Measurements from ENCODE around the gene TMEM131. TPM values are rescaled to one million over a fixed set of nuclear protein-coding genes. Genes with fewer than 3 reads are reported as not detected.

Gene TMEM131
- total RNA-seq, 4 donors from 2014 or later = 10.3 to 39.2 (median 20.0) TPM

GRCh38 chr2:97708048-97708380 lies 287.7 kb downstream of the TMEM131 start:
- intact Hi-C loops (cut with DNase I; ENCODE audit: low total_unique reads) = no loop called here
- Histone ChIP-seq H3K36me3 (no peaks in the 10 kb centered on the region), H3K4me1 (no peaks in the 10 kb centered on the region), H3K4me3 (no peak overlapping the region), H3K27ac (no peak overlapping the region), H3K27me3 (no peaks in the 10 kb centered on the region), H3K9me3 (no peaks in the 10 kb centered on the region)
- TF ChIP-seq CTCF (IDR thresholded peaks at IDR 0.05 in 4 of 5, conservative IDR thresholded peaks at IDR 0.05 in 1 of 5) (no peak), POLR2A (IDR thresholded peaks at IDR 0.05) (no peak)
- no peak for DNase-seq
- in situ Hi-C loops (cut with MboI; ENCODE audit: low sequenced_read_pairs in 4 of 4) = no loop called here
- no peak for ATAC-seq

- TF ChIP-seq POLR2A (IDR thresholded peaks at IDR 0.05) = no peak
- TF ChIP-seq CTCF (IDR thresholded peaks at IDR 0.05 in 4 of 5, conservative IDR thresholded peaks at IDR 0.05 in 1 of 5) = no peak
- no peak for ATAC-seq
- Histone ChIP-seq H3K27ac (no peak overlapping the region), H3K9me3 (no peaks in the 10 kb centered on the region), H3K4me1 (no peaks in the 10 kb centered on the region), H3K36me3 (no peaks in the 10 kb centered on the region), H3K4me3 (no peak overlapping the region), H3K27me3 (no peaks in the 10 kb centered on the region)
- DNase-seq = no peak
- in situ Hi-C loops (cut with MboI; ENCODE audit: low sequenced_read_pairs in 4 of 4) (no loop called here), intact Hi-C loops (cut with DNase I; ENCODE audit: low total_unique reads) (no loop called here)
These were observed 288.2 kb downstream of the TMEM131 start for GRCh38 chr2:97707362-97708047.

GRCh38 chr2:97706708-97707345 lies 288.9 kb downstream of the TMEM131 start:
- H3K27ac ChIP-seq = no peak overlapping the region
- TF ChIP-seq POLR2A (IDR thresholded peaks at IDR 0.05) (no peak), CTCF (IDR thresholded peaks at IDR 0.05 in 4 of 5, conservative IDR thresholded peaks at IDR 0.05 in 1 of 5) (no peak)
- no peak overlapping the region for H3K4me3 ChIP-seq
- H3K9me3 ChIP-seq = no peaks in the 10 kb centered on the region
- no peaks in the 10 kb centered on the region for H3K4me1 ChIP-seq
- DNase-seq (no peak), ATAC-seq (no peak)
- H3K27me3 ChIP-seq = no peaks in the 10 kb centered on the region
- in situ Hi-C loops (cut with MboI; ENCODE audit: low sequenced_read_pairs in 4 of 4) = no loop called here
- no peaks in the 10 kb centered on the region for H3K36me3 ChIP-seq
- intact Hi-C loops (cut with DNase I; ENCODE audit: low total_unique reads) = no loop called here

Other genes starting within 250 kb of the TMEM131 start
- gene VWA3B, start 91.2 kb upstream of the TMEM131 start, total RNA-seq = not detected